Left renal pelvis (tissue), 4 donors: ENCODE measurements around the gene DARS1. TPM values are rescaled to one million over a fixed set of nuclear protein-coding genes. Genes with fewer than 3 reads are reported as not detected.

Source experiments
- DNase-seq, 4 donors: peaks; one replicate each; pipeline ENCODE4 v3.0.0-alpha.2; 2013; ENCODE audit warnings: low read depth in 4 of 4, low spot score in 3 of 4
- polyA plus RNA-seq, 4 donors: library from polyadenylated mRNA; unstranded; fragments of 120-200 nt; gene quantifications; one replicate each; pipeline ENCODE4 v1.2.1, GENCODE V29; 2013; ENCODE audit not compliant: insufficient read length in 4 of 4

The DARS1 gene
- polyA plus RNA-seq, 4 donors, result 92.9 to 153 (median 135) TPM

DNA sequence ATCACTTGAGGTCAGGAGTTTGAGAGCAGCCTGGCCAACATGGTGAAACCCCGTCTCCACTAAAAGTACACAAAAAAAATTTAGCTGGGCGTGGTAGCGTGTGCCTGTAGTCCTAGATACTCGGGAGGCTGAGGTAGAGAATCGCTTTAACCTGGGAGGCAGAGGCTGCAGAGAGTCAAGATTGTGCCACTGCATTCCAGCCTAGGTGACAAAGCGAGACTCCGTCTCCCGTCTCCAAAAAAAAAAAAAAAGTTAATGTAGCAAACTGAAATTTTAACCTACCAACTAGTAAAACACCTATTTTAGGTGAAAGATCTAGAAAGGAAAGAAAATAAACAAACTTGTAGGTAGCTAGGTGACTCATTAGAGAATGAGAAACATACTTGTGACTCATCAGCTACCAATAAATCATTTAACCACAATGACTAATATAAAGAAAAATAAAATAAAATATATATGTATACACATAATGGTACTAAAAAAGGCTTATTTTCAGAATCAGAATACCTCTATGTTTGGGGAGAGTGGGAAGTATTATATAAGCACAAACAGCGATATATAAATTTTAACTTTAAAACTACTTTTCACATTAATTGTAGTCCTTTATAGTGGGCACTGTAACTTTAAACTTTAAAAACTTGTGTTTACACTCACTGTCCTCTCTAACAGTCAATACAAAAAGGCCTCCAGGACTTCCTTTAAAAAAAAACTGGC, 36.6 kb downstream of the DARS1 start:
- DNase-seq, result no peak

GRCh38 chr2:135948141-135948540, 37.3 kb downstream of the DARS1 start:
- DNase-seq, result no peak

- no peak for DNase-seq
These were observed 37.9 kb downstream of the DARS1 start for GRCh38 chr2:135947483-135947882.

GRCh38 chr2:135945526-135945925, 39.9 kb downstream of the DARS1 start:
- no peak for DNase-seq

DNA sequence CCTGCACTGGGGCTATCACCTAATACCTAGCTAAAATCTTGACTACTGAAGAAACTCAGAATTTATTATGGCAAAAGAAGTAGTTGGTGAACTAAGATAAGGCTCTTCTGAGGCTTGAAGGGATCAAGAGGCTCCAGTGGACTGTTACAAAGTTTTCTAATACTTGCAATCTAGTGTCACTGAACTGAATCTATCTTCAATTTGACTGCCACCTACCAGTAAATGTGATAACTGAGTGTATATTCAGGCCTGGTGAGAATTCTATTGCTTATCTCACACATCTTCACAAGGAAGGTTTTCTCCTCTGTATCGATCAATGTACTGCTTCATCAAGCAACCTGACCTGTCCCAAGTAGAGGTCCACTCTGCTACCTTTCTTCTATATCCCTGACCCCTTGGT, 40.8 kb downstream of the DARS1 start:
- no peak for DNase-seq

DNA sequence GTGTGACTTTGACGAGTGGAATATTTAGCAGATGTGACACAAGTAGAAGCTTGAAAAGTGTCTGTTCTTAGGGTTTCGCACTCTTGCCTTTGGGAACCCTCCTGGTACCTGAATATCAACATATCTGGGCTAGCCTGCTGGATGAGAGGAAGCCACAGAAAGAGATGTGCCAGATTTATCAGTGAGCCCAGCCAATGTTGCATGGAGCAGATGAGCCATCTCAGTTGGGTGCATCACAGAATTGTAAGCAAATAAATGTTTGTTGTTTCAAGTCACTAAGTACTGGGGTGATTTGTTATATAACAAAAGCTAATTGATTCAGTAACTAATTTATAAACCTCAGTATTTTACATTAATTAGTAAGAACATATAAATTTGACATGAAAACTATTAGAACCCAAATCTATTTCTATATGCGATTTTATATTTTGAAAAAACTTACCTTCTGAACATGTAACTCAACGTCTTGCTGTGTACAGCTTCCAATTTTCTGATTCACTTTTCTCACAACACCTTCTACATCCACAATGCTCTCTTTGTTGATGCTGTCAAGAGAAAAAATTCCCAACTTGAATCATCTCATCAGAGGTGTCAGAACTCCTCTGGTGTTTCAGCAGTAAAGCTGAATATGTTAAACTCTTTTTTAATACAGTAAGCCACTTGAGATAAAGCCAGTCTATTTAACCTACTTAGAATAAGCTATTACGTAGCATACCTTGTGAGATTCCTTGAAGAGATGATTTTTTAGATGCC, 42.3 kb downstream of the DARS1 start:
- no peak for DNase-seq

GRCh38 chr2:135936524-135936923, 48.9 kb downstream of the DARS1 start:
- no peak for DNase-seq

DNA sequence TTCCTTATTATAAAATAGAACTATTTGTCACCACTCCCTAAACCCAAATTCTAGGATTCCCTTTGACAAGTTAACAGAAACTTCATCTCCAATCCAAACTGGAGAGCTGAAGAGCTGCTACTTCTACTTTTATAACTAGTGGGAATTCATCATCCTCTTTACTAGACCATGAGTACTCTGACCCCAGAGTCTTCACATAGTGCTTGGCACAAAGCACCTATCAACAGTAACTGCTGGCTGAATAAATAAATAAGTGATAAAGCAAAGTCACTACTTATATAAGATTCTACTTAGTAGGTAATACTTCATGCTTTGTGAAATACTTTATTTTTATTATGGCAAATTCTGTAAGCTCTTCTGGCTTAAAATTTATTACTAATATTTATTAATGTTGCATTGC, 49.5 kb downstream of the DARS1 start:
- no peak for DNase-seq

DNA sequence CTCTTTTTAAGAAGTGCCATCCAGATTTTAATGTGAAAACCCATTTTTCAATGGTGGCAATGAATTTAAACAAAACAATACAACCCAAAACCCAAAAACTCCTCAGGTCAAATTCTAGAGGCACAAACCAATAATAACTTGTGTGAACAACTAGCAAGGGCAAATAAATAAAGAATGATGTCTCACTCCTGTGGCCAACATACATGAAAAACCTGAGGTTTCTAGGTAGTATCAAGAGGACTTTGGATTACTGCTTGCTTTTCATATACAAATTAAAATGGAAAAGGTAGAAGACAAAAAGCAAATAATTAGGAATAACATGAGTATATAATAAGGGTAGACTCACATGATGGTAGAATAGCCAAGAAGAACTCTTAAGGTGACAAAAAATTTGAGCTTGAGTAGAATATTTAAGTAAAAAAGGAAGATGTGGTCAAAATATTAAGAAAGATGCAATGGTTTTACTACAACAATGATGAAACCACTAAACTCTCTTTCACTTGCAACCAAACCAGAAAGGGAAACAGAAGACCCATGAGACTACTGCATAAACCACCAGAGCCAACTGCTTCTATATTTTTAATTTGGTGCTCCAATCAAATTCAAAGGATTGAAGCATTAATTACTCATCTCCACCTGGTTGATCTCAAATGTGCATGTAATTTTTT, 53.5 kb downstream of the DARS1 start:
- DNase-seq, result no peak

DNA sequence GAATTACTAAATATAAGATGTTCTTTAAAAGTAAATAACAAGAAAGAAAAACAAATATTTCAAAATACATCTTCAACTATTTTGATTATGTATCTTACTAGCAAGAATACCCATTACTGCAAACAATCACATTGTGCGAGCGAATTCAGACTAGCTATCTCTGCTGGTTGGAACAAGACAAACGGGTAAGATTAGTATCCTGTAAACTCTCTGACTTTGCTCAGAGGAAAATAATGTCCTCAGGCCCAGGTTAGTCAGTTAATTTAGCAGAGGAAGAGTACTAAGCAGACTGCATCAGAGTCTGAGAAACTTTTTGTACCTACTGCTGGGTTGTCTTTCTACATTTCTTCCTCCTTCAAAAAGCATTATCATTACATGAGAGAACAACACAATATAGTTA, 58.8 kb downstream of the DARS1 start:
- no peak for DNase-seq

DNA sequence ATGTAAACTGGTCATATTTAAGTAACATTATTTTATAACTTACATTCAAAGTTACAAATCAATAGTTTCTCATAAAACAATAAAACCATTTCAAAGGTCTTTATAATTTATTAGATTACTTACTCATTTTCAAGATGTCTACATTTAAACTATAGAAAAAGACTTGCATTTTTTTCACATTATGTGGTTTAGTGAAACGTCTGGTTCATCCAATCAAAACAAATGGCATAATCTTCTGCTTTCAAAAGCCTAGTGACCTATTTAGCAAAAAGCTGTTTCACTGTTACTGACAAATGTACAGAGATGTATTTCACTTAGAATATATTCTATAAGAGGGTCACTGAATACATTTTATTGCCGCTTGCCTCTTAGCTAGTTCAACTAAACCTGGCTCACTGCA, 59.9 kb downstream of the DARS1 start:
- no peak for DNase-seq

- DNase-seq, result peak; percentile 16 to 24 (median 22)
These were observed 69.2 kb downstream of the DARS1 start for GRCh38 chr2:135916207-135916606.

DNA sequence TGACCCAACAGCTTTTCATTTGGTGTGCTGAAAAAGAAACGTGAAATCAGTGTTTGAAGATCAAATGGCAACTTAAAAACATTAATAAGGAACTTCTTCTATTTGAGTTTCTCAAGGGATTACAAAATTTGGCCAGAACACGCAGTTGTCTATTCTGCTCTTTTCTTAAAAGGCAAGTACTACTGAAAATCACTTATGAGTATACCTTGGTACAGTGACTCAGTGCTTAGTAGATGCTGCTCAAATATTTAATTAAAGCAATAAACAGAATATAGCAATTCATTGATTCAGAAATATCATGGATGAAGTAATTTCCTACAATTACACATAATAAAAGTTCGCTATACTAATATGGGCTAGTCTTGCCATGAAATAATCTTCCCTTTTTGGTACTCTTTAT, 70.9 kb downstream of the DARS1 start:
- DNase-seq, result no peak

GRCh38 chr2:135913727-135914365, 71.6 kb downstream of the DARS1 start:
- peak in 3 of 4 donors; percentile 2 to 39 (median 15) for DNase-seq

DNA sequence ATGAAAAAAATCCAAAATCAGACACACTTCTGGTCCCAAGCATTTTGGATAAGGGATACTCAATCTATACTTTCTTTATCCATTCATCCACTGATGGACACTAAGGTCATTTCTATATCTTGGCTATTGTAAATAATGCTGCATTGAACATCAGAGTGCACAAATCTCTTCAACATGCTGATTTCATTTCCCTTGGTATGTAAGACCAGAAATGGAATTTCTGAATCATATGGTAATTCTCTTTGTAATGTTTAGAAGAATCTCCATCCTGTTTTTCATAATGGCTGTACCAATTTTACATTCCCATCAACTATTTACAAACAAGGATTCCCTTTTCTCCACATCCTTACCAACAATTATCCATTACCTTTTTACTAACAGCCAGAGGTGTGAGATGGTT, 75.5 kb downstream of the DARS1 start:
- no peak for DNase-seq

DNA sequence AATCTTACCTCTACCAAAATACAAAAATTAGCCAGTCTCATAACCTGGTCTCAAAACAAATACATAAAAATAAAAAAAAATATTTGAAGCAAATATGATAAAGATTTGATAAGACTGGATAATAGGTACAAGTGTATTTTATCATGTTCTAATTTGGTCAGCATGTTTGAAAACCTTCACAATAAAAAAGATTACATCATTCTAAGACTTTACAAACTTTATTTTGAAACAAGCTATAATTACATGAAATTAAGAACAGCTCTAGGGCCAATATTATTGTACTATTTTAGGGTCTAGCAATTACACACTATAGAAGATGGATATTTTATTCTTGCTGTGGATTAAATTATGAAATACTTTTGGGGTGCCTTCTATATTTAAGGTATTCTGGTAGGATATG, 79.7 kb downstream of the DARS1 start:
- no peak for DNase-seq

DNA sequence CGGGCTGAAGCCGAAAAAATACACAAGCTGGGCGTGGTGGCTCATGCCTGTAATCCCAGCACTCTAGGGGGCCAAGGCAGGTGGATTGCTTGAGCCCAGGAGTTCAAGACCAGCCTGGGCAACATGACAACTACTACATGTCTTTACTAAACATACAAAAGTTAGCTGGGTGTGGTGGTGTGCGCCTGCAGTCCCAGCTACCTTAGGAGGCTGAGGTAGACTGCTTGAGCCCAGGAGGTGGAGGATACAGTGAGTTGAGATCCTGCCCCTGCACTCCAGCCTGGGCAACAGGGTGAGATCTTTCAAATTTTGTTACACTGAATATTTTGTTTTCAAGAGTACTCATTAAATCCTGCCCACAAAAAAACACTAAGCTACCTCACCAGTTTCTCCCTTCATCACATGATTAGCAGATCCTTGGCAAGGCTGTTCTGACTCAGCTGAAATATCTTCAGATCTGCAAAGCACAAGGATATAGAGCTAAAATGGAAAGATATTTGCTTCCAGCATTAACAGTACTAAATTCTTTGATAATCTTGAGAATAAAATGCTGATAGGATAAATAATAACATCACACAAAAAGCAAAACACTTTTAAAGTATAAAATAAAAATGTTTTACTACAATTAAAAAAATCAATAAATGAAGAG, 81.0 kb downstream of the DARS1 start:
- DNase-seq, result no peak

DNA sequence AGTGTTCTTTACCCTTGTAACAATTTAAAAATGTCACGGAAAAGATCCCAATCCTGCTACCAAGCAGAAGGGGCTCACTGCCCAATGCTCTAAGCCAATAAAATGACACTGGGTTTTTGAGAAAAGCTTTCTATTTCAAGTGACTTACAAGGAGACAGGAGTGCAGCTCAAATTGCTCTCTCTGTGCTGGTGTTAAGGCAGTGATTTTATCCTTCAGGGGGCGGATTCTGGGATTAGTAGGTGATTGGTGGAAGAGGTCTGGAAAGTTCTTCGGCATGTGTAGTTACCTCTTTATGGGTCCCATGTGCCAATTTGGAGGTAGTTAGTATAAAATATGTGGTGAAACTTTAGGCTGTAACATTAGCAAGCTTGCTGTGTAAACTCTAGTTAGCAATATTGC, 81.8 kb downstream of the DARS1 start:
- DNase-seq, result no peak

DNA sequence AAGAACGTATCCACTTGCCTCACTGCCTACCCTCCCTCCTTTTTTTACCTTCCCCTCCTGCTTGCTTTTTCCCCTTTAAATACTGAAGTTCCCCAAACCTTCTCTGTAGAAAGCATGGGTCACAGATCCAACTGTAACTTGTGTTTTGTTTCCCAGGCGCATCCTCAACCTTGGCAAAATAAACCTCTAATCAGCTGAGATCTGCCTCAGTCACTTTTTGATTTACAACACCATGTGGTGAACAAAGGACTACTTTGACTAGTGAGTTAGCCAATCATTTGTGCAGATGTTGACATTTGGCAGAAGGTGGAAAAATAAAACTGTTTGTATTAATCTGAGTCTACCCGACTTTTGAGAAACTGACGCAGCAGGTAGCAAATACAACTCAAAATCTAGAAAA, 85.9 kb downstream of the DARS1 start:
- DNase-seq, result no peak

DNA sequence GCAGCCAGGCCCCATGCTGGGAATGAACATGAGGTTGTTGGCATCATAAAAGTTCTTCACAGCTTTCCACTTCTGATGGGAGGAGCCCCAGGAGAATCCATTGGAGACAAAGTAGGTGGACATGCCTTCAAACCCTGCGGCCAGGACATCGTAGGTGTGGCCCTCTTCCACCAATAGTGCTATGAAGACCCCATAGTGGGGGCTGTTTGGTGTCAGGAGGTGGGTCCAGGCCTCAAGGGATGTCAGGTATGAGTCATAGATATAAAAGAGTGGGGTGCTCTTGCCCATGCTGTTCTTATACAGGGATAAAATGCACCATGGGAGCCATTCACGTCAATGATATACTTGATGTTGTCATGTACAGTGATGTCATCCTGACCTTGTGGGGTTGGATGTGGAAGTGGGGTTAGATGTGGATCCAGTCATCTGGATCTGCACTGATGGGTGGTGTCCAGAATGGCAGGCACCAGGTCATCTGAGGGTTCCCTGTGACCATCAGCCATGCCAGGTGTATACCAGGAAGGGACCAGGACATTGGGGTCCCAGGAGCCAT, 87.1 kb downstream of the DARS1 start:
- DNase-seq, result no peak
